ENCODE results near the gene SYNE1.

The SYNE1 gene

GRCh38 chr6:152314483-152314832 is 322.7 kb downstream of the SYNE1 start:
- DNase-seq (ENCODE audit: low read depth in 2 of 2), result no peak

- DNase-seq (ENCODE audit: low read depth in 2 of 2), result no peak
Observed at GRCh38 chr6:152313542-152314482, 323.4 kb downstream of the SYNE1 start.

- no peak for DNase-seq (ENCODE audit: low read depth in 2 of 2)
Observed at GRCh38 chr6:152312434-152312833, 324.7 kb downstream of the SYNE1 start.

GRCh38 chr6:152310371-152310954 is 326.7 kb downstream of the SYNE1 start:
- DNase-seq (ENCODE audit: low read depth in 2 of 2), result no peak

GRCh38 chr6:152309648-152310047 is 327.5 kb downstream of the SYNE1 start:
- peak; percentile 40 to 48 for DNase-seq (ENCODE audit: low read depth in 2 of 2)

- DNase-seq (ENCODE audit: low read depth in 2 of 2), result no peak
Observed at GRCh38 chr6:152309006-152309405, 328.2 kb downstream of the SYNE1 start.

- no peak for DNase-seq (ENCODE audit: low read depth in 2 of 2)
Observed at GRCh38 chr6:152308306-152308705, 328.9 kb downstream of the SYNE1 start.

- no peak for DNase-seq (ENCODE audit: low read depth in 2 of 2)
Observed at GRCh38 chr6:152305672-152306071, 331.5 kb downstream of the SYNE1 start.

- peak; percentile 81 to 84 for DNase-seq (ENCODE audit: low read depth in 2 of 2)
Observed at GRCh38 chr6:152301765-152302568, 335.2 kb downstream of the SYNE1 start.

GRCh38 chr6:152301021-152301764 is 336.0 kb downstream of the SYNE1 start:
- no peak for DNase-seq (ENCODE audit: low read depth in 2 of 2)

GRCh38 chr6:152300517-152300916 is 336.6 kb downstream of the SYNE1 start:
- DNase-seq (ENCODE audit: low read depth in 2 of 2), result no peak

GRCh38 chr6:152298848-152299735 is 338.1 kb downstream of the SYNE1 start:
- DNase-seq (ENCODE audit: low read depth in 2 of 2), result no peak

- DNase-seq (ENCODE audit: low read depth in 2 of 2), result no peak
Observed at GRCh38 chr6:152298055-152298647, 339.0 kb downstream of the SYNE1 start.

- no peak for DNase-seq (ENCODE audit: low read depth in 2 of 2)
Observed at GRCh38 chr6:152296648-152297376, 340.4 kb downstream of the SYNE1 start.

GRCh38 chr6:152295920-152296319 is 341.2 kb downstream of the SYNE1 start:
- DNase-seq (ENCODE audit: low read depth in 2 of 2), result no peak

GRCh38 chr6:152295346-152295745 is 341.8 kb downstream of the SYNE1 start:
- DNase-seq (ENCODE audit: low read depth in 2 of 2), result no peak

GRCh38 chr6:152293404-152293803 is 343.8 kb downstream of the SYNE1 start:
- DNase-seq (ENCODE audit: low read depth in 2 of 2), result no peak

- no peak for DNase-seq (ENCODE audit: low read depth in 2 of 2)
Observed at GRCh38 chr6:152292555-152292954, 344.6 kb downstream of the SYNE1 start.

GRCh38 chr6:152290693-152291092 is 346.5 kb downstream of the SYNE1 start:
- no peak for DNase-seq (ENCODE audit: low read depth in 2 of 2)

Measured in stimulated activated CD4-positive, alpha-beta T cell treated with anti-CD3 and anti-CD28 coated beads, Interleukin-12 subunit alpha, Interleukin-12 subunit beta, amount 100 ng/mL, for 24 hours (primary cell).